Suprapubic skin (tissue), 4 donors: Measurements from ENCODE around the gene LLCFC1.

Experiments
- CTCF ChIP-seq, 2 donors: fragments of 200-600 bp in 1 of 2; fragments of 450-650 bp in 1 of 2; sonication (generic) in 1 of 2; IDR thresholded peaks; one replicate each; pipeline ENCODE4 v1.5.1; 2016 to 2019; ENCODE audit warnings: antibody characterized with exemption in 2 of 2, mild to moderate bottlenecking in 1 of 2, moderate library complexity in 1 of 2
- POLR2A ChIP-seq, 2 donors: fragments of 450-650 bp; IDR thresholded peaks; one replicate each; pipeline ENCODE4 v1.6.1; 2017; ENCODE audit warnings: antibody characterized with exemption in 2 of 2, mild to moderate bottlenecking in 2 of 2, moderate library complexity in 2 of 2
- POLR2AphosphoS5 ChIP-seq, 3 donors: sonication (generic); formaldehyde crosslinking; IDR thresholded peaks; one replicate each; pipeline ENCODE4 v1.6.1; 2017; ENCODE audit warnings: antibody characterized with exemption in 3 of 3

- TF ChIP-seq POLR2A (IDR thresholded peaks at IDR 0.05) (no peak), POLR2AphosphoS5 (IDR thresholded peaks at IDR 0.05) (no peak), CTCF (IDR thresholded peaks at IDR 0.05) (no peak)
These were observed 21.8 kb upstream of the LLCFC1 start for GRCh38 chr7:142917447-142917846.
